Mucosa of descending colon (tissue), 3 donors: Measurements from ENCODE around the gene P2RX2. TPM values are rescaled to one million over a fixed set of nuclear protein-coding genes. Genes with fewer than 3 reads are reported as not detected.

Experiments used
- ATAC-seq: fragments of 200-7000 bp; cut with Tn5 transposase; one replicate; pipeline ENCODE4 v1.9.1; 2020; ENCODE audit warnings: mild to moderate bottlenecking, moderate library complexity
- DNase-seq, 3 donors: peaks; one replicate each; pipeline ENCODE4 v3.0.0-alpha.2; 2020
- H3K36me3 ChIP-seq: fragments of 200-600 bp; one replicate; pipeline ENCODE4 v1.8.0; 2021; ENCODE audit warnings: low read depth, mild to moderate bottlenecking
- H3K4me1 ChIP-seq: fragments of 200-600 bp; one replicate; pipeline ENCODE4 v1.8.0; 2021; ENCODE audit warnings: low read depth, mild to moderate bottlenecking
- H3K4me3 ChIP-seq: fragments of 200-600 bp; one replicate; pipeline ENCODE4 v1.8.0; 2021; ENCODE audit warnings: mild to moderate bottlenecking
- H3K9me3 ChIP-seq: fragments of 200-600 bp; one replicate; pipeline ENCODE4 v1.8.0; 2021; ENCODE audit warnings: mild to moderate bottlenecking
- intact Hi-C, 2 donors: fragments of 100-400 bp; cut with DNase I in 1 of 2; cut with micrococcal nuclease in 1 of 2; formaldehyde crosslinking; loops; one replicate each; pipeline versions ENCODE4 v1.11.0 to v1.11.1; 2022; cut with DNase I, micrococcal nuclease
- total RNA-seq, 3 donors: library from RNA; stranded (reverse); fragmentation: NEBNext Ultra II Directional in 2 of 3; extraction: Animal tissue kit (Norgen Biotek cat#: 25700) in 2 of 3; gene quantifications; one replicate each; pipeline versions ENCODE4 v1.2.1 to v1.2.4, GENCODE V29; 2021 to 2023
- TF ChIP-seq, protein P1 (sequence below): fragments of 200-600 bp; IDR thresholded peaks from one replicate; pipeline ENCODE4 v1.8.0; 2022; ENCODE audit warnings: antibody characterized with exemption, mild to moderate bottlenecking
- donor health status: DM: no; HTN: no; CAD: no; lungs with moderate emphysema.
- donor health status: DM: no; HTN: no; CAD: no.
- donor health status: DM: no; HTN: yes; CAD: no.

The P2RX2 gene
- total RNA-seq, 3 donors from 2014 or later = 0.19 to 1.4 (median 0.32) TPM

DNA sequence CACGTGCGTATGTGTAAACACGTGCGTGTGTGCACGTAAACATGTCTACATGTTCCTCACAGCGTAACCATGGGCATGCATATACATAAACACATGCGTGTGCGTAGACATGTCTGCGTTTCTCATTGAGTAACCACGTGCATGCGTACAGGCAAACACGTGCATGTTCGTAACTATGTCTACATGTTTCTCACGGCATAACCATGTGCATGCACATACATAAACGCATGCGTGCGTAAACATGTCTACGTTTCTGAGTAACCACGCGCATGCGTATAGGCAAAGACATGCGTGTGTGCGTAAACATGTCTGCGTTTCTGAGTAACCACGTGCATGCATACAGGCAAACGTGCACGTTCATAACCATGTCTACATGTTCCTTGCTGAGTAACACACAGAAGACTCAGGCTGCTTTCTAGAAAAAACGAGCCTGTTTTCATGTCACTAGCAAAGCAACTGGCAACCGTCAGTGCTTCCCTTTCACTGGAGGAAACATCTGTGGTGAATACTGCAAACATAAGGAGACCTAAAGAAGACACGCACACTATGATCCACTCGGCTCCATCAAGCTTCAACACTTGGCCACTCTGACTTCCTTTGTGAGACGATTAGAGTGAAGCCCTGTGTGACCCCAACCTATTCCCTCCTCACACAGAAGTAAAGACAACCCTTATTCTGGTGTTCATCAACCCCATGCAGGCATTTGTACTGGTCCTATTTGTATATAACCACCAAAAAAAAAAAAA lies 39.7 kb downstream of the P2RX2 start:
- H3K4me3 ChIP-seq = no peak overlapping the region
- peaks cover 5% of the 10 kb centered on the region for H3K36me3 ChIP-seq
- intact Hi-C loops = no loop called here
- DNase-seq (no peak), ATAC-seq (no peak)
- no peaks in the 10 kb centered on the region for H3K9me3 ChIP-seq
- TF ChIP-seq, protein P1, sequence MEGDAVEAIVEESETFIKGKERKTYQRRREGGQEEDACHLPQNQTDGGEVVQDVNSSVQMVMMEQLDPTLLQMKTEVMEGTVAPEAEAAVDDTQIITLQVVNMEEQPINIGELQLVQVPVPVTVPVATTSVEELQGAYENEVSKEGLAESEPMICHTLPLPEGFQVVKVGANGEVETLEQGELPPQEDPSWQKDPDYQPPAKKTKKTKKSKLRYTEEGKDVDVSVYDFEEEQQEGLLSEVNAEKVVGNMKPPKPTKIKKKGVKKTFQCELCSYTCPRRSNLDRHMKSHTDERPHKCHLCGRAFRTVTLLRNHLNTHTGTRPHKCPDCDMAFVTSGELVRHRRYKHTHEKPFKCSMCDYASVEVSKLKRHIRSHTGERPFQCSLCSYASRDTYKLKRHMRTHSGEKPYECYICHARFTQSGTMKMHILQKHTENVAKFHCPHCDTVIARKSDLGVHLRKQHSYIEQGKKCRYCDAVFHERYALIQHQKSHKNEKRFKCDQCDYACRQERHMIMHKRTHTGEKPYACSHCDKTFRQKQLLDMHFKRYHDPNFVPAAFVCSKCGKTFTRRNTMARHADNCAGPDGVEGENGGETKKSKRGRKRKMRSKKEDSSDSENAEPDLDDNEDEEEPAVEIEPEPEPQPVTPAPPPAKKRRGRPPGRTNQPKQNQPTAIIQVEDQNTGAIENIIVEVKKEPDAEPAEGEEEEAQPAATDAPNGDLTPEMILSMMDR = no peak
- no peaks in the 10 kb centered on the region for H3K4me1 ChIP-seq

DNA sequence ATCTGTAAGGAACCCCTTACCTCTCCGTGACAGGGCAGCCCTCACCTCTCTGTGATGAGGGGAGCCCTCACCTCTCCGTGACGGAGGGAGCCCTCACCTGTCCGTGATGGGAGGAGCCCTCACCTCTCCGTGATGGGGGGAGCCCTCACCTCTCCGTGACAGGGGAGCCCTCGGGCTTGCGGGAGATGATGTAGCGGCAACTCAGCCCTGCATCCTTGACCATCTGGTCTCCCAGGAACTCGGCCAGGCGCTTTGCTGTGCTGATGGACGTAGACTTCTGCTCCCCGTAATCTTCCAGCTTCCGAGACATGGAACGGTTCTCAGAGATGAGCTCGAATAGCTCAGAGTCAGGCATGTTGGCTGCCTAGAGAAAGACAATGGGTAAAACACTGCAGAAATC lies 40.6 kb downstream of the P2RX2 start:
- ATAC-seq (no peak), DNase-seq (no peak)
- no peaks in the 10 kb centered on the region for H3K4me1 ChIP-seq
- intact Hi-C loops = no loop called here
- no peak overlapping the region for H3K4me3 ChIP-seq
- TF ChIP-seq, protein P1 = no peak
- H3K9me3 ChIP-seq = no peaks in the 10 kb centered on the region
- peaks cover 5% of the 10 kb centered on the region for H3K36me3 ChIP-seq

DNA sequence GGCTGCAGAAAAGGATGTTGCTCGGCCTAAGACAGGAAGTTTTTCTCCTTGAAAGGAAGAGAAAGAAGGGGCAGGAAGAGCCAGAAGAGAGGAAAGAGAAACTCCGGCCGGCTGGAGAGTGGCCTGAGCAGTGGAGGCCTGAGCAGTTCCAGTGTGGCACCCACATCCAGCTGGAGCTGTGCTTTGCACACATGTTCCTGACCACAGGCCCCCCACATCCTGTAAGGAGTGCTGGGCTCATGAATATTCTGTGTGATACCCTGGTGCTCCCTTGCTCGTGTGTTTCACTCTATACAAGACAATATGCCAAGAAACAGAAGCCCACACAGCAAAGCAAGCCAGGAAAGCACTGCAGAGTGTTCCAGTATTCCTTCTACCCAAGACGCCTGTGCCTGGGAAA lies 41.5 kb downstream of the P2RX2 start:
- ATAC-seq (no peak), DNase-seq (no peak)
- no peak overlapping the region for H3K4me3 ChIP-seq
- TF ChIP-seq, protein P1 = no peak
- intact Hi-C loops = no loop called here
- H3K9me3 ChIP-seq = no peaks in the 10 kb centered on the region
- H3K4me1 ChIP-seq = no peaks in the 10 kb centered on the region
- peaks cover 5% of the 10 kb centered on the region for H3K36me3 ChIP-seq

DNA sequence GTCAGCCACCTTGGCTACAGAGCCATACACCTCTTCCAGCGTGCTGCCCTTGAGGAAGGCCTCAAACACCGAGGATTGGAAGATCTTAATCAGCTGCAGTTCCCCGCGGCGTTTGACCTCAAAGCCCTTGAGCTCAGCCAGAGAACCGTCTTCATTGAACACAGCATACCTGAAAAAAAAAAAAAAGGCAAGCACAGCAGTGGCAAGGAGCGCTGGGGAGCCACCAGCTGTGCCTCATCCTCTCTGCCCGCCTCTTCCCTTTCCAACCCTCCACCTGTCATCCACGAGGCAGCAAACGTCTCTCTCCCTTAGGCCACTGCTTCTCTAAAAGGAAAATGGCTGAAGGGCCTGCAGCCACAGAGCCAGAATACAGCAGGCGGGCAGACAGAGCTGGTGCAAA lies 42.4 kb downstream of the P2RX2 start:
- no peaks in the 10 kb centered on the region for H3K4me1 ChIP-seq
- ATAC-seq (no peak), DNase-seq (no peak)
- TF ChIP-seq, protein P1 = no peak
- H3K36me3 ChIP-seq = peaks cover 5% of the 10 kb centered on the region
- H3K9me3 ChIP-seq = no peaks in the 10 kb centered on the region
- intact Hi-C loops = no loop called here
- H3K4me3 ChIP-seq = no peak overlapping the region

DNA sequence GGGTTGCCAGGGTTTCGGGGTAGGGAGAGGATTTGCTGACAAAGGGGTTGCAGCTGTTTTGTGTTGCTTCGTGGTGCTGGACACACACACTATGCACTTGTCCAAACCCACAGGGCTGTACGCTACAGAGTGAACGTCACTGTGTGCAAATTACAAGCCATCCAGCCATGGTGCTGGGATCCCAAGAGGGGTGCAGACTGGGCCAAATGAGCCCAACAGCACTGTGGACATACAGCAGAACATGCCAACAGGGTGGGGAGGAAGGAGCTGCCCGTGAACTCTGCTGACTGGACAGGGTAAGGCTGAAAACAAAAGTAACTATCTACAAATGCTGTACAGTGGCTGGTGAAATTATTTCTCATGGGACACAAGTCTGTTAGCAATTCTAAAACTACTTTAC lies 43.4 kb downstream of the P2RX2 start:
- no peak for ATAC-seq
- H3K9me3 ChIP-seq = no peaks in the 10 kb centered on the region
- peaks cover 5% of the 10 kb centered on the region for H3K36me3 ChIP-seq
- no peaks in the 10 kb centered on the region for H3K4me1 ChIP-seq
- TF ChIP-seq, protein P1 = no peak
- no peak overlapping the region for H3K4me3 ChIP-seq
- intact Hi-C loops = no loop called here
- DNase-seq = no peak
